ENCODE measurements around the gene SEH1L.

- TF ChIP-seq EZH2 (IDR thresholded peaks at IDR 0.05; ENCODE audit: borderline replicate concordance, low read depth, low read length, severe bottlenecking), result no peak
- TF ChIP-seq CTCF (IDR thresholded peaks at IDR 0.05; ENCODE audit: borderline replicate concordance, extremely low read depth, low read length, poor library complexity, severe bottlenecking), result no peak
These were observed 41.7 kb downstream of the SEH1L start for GRCh38 chr18:12989397-12990122.
